Loucy (cell line): ENCODE results near the gene PRR5L.

Source experiments
- EZH2phosphoT487 ChIP-seq: fragments of 200-600 bp; IDR thresholded peaks from 2 replicates; pipeline ENCODE4 v1.6.1; 2018; ENCODE audit warnings: antibody characterized with exemption, mild to moderate bottlenecking, moderate library complexity, borderline replicate concordance
- TF ChIP-seq, protein P1 (sequence below): fragments of 200-600 bp; sonication (generic); conservative IDR thresholded peaks from 2 replicates; pipeline ENCODE4 v1.5.1; 2014; ENCODE audit warnings: mild to moderate bottlenecking, antibody characterized with exemption, low read length

DNA sequence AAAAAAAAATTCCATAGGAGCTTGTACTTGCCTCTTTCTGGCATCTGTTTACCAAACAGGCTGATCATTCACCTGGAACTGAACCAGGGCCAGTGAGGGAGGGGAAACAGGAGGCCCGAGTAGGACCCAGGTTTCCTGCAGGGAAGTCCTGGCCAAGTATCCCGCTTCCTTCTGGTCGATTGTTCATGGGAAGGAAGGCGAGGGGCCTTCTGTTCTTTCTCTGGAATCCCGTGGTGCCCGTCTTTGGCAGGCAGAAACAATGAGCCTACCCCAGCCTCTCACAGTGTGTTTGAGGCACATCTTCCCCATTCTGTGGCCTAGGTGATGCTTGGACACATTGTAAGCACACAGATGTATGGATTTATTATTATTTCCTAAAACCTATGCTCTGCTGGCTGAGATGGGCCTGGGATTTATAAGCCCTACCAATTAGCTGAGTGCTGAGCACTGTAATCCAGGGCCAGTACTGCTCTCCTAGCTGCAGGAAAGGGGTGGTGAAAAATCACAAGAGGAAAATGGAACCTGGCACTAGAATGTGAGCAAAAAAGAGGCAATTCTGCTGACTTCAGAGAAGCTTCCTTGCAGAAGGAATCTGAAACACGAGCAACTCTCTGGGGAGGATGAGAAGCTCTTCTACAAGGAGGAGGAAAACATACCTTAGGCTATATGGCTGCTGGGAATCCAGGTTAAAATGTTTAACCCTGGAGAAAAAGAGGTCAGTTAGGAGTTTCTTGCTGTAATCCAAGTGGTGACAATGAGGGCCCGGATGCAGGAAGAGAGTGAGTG, 53.5 kb downstream of the PRR5L start:
- TF ChIP-seq, protein P1, sequence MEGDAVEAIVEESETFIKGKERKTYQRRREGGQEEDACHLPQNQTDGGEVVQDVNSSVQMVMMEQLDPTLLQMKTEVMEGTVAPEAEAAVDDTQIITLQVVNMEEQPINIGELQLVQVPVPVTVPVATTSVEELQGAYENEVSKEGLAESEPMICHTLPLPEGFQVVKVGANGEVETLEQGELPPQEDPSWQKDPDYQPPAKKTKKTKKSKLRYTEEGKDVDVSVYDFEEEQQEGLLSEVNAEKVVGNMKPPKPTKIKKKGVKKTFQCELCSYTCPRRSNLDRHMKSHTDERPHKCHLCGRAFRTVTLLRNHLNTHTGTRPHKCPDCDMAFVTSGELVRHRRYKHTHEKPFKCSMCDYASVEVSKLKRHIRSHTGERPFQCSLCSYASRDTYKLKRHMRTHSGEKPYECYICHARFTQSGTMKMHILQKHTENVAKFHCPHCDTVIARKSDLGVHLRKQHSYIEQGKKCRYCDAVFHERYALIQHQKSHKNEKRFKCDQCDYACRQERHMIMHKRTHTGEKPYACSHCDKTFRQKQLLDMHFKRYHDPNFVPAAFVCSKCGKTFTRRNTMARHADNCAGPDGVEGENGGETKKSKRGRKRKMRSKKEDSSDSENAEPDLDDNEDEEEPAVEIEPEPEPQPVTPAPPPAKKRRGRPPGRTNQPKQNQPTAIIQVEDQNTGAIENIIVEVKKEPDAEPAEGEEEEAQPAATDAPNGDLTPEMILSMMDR = no peak
- TF ChIP-seq EZH2phosphoT487 = no peak
